Measurements from ENCODE around the gene RNGTT.

The RNGTT gene

DNA sequence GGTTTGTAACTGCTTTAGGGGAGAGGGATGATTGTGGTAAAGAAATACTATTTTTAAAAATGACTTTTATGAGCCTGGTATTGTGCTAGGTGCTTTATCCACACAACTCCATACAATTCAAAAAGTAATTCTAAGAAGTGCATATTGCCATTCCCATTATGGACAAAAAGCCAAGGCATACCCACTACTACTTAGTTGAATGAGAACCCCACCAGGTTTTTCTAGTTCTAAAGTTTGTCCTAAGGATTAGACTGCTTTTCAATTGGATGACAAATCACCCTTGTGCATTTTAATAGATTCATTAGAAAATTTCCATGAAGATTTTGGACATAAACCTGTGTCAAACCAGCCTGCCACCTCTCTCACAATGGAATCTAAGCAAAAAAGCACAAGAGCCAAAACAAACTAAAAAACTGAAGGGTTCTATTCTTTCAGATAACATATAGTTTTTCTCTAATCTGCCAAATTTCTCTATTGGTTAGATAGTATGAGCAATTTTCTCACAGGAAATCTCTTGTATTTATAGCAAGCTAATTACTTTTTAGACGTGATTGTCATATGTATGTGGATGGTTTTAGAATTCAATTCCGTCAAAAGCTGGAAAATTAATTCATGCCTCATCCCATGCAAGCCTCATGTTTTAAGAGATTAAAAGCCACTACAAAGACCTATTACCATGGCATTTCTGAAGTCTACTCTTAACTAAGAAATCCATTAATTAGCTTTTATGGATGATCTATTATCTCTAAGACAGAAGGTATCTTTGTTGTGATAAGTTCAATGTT, 325.5 kb downstream of the RNGTT start:
- ATAC-seq: no peak
- H3K27me3 Mint-ChIP-seq: no peaks in the 10 kb centered on the region
- no peaks in the 10 kb centered on the region for H3K9me3 Mint-ChIP-seq
- no peak overlapping the region for H3K27ac Mint-ChIP-seq
- no peak overlapping the region for H3K4me3 Mint-ChIP-seq
- no peaks in the 10 kb centered on the region for H3K36me3 Mint-ChIP-seq
- H3K4me1 Mint-ChIP-seq: peaks cover 19% of the 10 kb centered on the region

DNA sequence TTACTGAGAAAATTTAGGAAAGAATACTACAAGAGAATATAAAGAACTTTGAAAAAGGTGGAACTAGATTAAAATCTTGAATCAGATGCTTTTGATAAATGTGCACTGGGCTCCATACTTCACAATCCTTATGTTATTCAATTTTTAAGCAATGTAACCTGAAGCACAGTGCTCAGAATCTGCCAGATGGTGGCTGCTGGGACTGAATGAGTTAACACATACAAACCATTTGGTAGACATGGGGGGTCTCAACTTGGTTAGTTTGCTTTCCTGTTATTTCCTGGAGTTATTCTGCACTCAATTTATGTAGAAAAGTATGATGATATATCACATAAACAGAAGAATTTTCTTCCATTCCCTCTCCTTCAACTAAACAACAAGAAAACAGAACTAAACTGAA, 326.5 kb downstream of the RNGTT start:
- H3K4me1 Mint-ChIP-seq: peaks cover 21% of the 10 kb centered on the region
- H3K27ac Mint-ChIP-seq: no peak overlapping the region
- H3K9me3 Mint-ChIP-seq: no peaks in the 10 kb centered on the region
- no peaks in the 10 kb centered on the region for H3K27me3 Mint-ChIP-seq
- H3K36me3 Mint-ChIP-seq: peaks cover 6% of the 10 kb centered on the region
- no peak for ATAC-seq
- H3K4me3 Mint-ChIP-seq: no peak overlapping the region

- Mint-ChIP-seq H3K27ac (no peak overlapping the region), H3K36me3 (peaks cover 10% of the 10 kb centered on the region), H3K4me3 (no peak overlapping the region), H3K9me3 (no peaks in the 10 kb centered on the region), H3K4me1 (peaks cover 12% of the 10 kb centered on the region), H3K27me3 (no peaks in the 10 kb centered on the region)
- no peak for ATAC-seq
Measured at GRCh38 chr6:88633782-88634181, 329.6 kb downstream of the RNGTT start.

DNA sequence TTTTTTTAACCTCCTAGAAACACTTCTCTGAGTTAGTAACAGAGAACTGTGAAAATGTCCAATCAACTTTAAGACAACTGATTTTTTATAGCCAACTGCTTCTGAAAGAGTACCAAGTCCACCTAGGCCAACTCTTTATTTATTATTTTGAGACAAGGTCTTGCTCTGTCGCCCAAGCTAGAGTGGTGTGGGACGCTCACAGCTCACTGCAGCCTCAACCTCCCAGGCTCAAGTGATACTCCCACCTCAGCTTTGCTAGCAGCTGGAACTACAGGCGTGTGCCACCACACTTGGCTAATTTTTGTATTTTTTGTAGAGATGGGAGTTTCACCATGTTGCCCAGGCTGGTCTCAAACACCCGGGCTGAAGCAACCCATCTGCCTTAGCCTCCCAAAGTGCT, 331.6 kb downstream of the RNGTT start:
- no peak for ATAC-seq
- no peak overlapping the region for H3K4me3 Mint-ChIP-seq
- no peaks in the 10 kb centered on the region for H3K9me3 Mint-ChIP-seq
- H3K4me1 Mint-ChIP-seq: peaks cover 21% of the 10 kb centered on the region
- H3K27me3 Mint-ChIP-seq: no peaks in the 10 kb centered on the region
- peaks cover 12% of the 10 kb centered on the region for H3K36me3 Mint-ChIP-seq
- H3K27ac Mint-ChIP-seq: no peak overlapping the region

- no peak overlapping the region for H3K27ac Mint-ChIP-seq
- no peaks in the 10 kb centered on the region for H3K9me3 Mint-ChIP-seq
- H3K36me3 Mint-ChIP-seq: peaks cover 18% of the 10 kb centered on the region
- H3K4me3 Mint-ChIP-seq: no peak overlapping the region
- no peak for ATAC-seq
- peaks cover 21% of the 10 kb centered on the region for H3K4me1 Mint-ChIP-seq
- H3K27me3 Mint-ChIP-seq: no peaks in the 10 kb centered on the region
Measured at GRCh38 chr6:88629838-88630494, 333.5 kb downstream of the RNGTT start.

GRCh38 chr6:88626460-88626859, 337.0 kb downstream of the RNGTT start:
- Mint-ChIP-seq H3K9me3 (peaks cover 3% of the 10 kb centered on the region), H3K27me3 (no peaks in the 10 kb centered on the region), H3K4me3 (no peak overlapping the region), H3K4me1 (peaks cover 31% of the 10 kb centered on the region), H3K27ac (no peak overlapping the region), H3K36me3 (peaks cover 28% of the 10 kb centered on the region)
- ATAC-seq: no peak

- Mint-ChIP-seq H3K9me3 (peaks cover 3% of the 10 kb centered on the region), H3K27ac (peak overlapping the region; percentile 15), H3K27me3 (no peaks in the 10 kb centered on the region), H3K36me3 (peaks cover 29% of the 10 kb centered on the region), H3K4me3 (no peak overlapping the region), H3K4me1 (peaks cover 30% of the 10 kb centered on the region)
- ATAC-seq: no peak
Measured at GRCh38 chr6:88623531-88623930, 339.9 kb downstream of the RNGTT start.

DNA sequence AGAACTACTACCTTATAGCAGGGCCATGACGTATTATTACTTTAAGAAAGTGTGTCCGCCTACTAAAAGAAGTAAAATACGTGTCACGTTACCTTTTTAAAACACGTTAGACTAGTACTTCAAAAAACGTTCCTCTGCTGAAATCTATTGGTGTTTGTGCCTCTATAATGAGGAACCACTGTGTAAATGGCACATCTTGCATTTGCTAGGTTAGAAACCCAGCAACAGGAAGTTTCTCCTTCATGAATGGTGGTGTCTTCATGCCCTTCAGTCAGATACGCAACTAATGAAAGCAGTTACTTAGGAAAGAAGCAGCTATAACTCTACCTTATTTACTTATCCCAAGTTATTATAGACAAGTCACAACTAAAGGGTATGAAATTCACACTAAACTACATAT, 343.5 kb downstream of the RNGTT start:
- peaks cover 42% of the 10 kb centered on the region for H3K36me3 Mint-ChIP-seq
- H3K4me3 Mint-ChIP-seq: no peak overlapping the region
- no peak for ATAC-seq
- peaks cover 49% of the 10 kb centered on the region for H3K4me1 Mint-ChIP-seq
- peaks cover 3% of the 10 kb centered on the region for H3K9me3 Mint-ChIP-seq
- H3K27ac Mint-ChIP-seq: no peak overlapping the region
- H3K27me3 Mint-ChIP-seq: no peaks in the 10 kb centered on the region

- Mint-ChIP-seq H3K36me3 (peaks cover 48% of the 10 kb centered on the region), H3K4me3 (no peak overlapping the region), H3K27ac (peak overlapping the region; percentile 57), H3K27me3 (no peaks in the 10 kb centered on the region), H3K4me1 (peaks cover 38% of the 10 kb centered on the region), H3K9me3 (peaks cover 3% of the 10 kb centered on the region)
- ATAC-seq: peak; percentile 66
Measured at GRCh38 chr6:88616380-88616779, 347.0 kb downstream of the RNGTT start.

DNA sequence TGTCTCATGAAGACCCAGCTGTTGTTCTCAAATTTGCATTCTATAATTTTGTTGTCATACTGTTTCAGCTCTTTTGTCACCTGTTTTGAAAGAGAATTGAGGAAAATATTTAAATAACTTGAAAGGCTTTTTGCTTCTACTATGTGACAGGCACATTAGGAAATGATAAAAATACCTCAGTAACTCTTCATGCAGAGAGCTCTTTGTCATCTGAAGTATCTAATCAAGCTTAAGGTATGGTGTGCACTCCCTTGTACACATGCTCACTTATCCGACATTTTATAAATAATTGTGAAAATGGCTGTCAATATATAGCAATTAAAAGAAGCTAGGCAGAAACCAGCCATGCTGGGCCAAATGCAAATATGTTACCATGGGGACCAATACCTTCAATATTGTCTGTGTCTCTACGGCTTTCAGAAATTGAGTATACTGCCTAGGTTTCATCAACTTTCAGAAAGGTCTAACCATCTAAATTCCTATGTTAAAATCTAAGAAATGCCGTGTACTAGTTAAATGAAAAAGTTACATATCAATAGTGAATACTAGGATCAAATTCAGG, 349.0 kb downstream of the RNGTT start:
- H3K4me1 Mint-ChIP-seq: peaks cover 38% of the 10 kb centered on the region
- H3K27ac Mint-ChIP-seq: peak overlapping the region; percentile 57
- H3K36me3 Mint-ChIP-seq: peaks cover 64% of the 10 kb centered on the region
- ATAC-seq: no peak
- H3K9me3 Mint-ChIP-seq: peaks cover 3% of the 10 kb centered on the region
- no peaks in the 10 kb centered on the region for H3K27me3 Mint-ChIP-seq
- H3K4me3 Mint-ChIP-seq: no peak overlapping the region

DNA sequence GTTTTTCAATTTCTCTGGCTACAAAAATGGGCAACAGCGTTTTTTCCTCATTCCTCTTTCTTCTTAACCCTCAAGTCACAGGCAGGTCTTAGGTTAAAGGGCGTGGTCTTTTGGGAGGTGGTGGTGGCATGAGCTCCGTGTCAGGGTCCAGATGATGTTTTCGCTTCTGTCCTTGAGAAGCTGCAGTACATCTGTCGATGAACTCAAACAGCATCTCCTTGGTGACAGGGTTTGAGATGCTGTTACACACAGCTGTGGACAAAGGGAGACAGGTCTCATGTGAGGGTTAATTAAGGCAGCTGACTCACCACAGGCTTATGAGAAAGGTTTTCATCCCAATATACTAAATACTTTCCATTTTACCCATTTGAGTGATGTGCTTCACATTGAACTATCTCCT, 350.8 kb downstream of the RNGTT start:
- peaks cover 3% of the 10 kb centered on the region for H3K9me3 Mint-ChIP-seq
- peaks cover 33% of the 10 kb centered on the region for H3K4me1 Mint-ChIP-seq
- peaks cover 62% of the 10 kb centered on the region for H3K36me3 Mint-ChIP-seq
- H3K4me3 Mint-ChIP-seq: peak overlapping the region; percentile 50
- ATAC-seq: no peak
- peak overlapping the region; percentile 51 for H3K27ac Mint-ChIP-seq
- no peaks in the 10 kb centered on the region for H3K27me3 Mint-ChIP-seq

- no peak for ATAC-seq
- H3K4me3 Mint-ChIP-seq: no peak overlapping the region
- H3K27ac Mint-ChIP-seq: no peak overlapping the region
- peaks cover 54% of the 10 kb centered on the region for H3K36me3 Mint-ChIP-seq
- H3K9me3 Mint-ChIP-seq: peaks cover 3% of the 10 kb centered on the region
- peaks cover 25% of the 10 kb centered on the region for H3K4me1 Mint-ChIP-seq
- no peaks in the 10 kb centered on the region for H3K27me3 Mint-ChIP-seq
Measured at GRCh38 chr6:88611721-88612120, 351.7 kb downstream of the RNGTT start.

- Mint-ChIP-seq H3K4me1 (peaks cover 8% of the 10 kb centered on the region), H3K4me3 (no peak overlapping the region), H3K9me3 (peaks cover 3% of the 10 kb centered on the region), H3K27me3 (no peaks in the 10 kb centered on the region), H3K36me3 (peaks cover 43% of the 10 kb centered on the region), H3K27ac (no peak overlapping the region)
- ATAC-seq: no peak
Measured at GRCh38 chr6:88609983-88610382, 353.4 kb downstream of the RNGTT start.

GRCh38 chr6:88605271-88605670, 358.1 kb downstream of the RNGTT start:
- Mint-ChIP-seq H3K4me1 (no peaks in the 10 kb centered on the region), H3K27me3 (no peaks in the 10 kb centered on the region), H3K27ac (no peak overlapping the region), H3K4me3 (no peak overlapping the region), H3K36me3 (peaks cover 10% of the 10 kb centered on the region), H3K9me3 (no peaks in the 10 kb centered on the region)
- no peak for ATAC-seq

GRCh38 chr6:88599571-88599970, 363.8 kb downstream of the RNGTT start:
- Mint-ChIP-seq H3K9me3 (peaks cover 2% of the 10 kb centered on the region), H3K27ac (no peak overlapping the region), H3K27me3 (no peaks in the 10 kb centered on the region), H3K4me3 (no peak overlapping the region), H3K4me1 (peaks cover 5% of the 10 kb centered on the region), H3K36me3 (no peaks in the 10 kb centered on the region)
- ATAC-seq: peak; percentile 61

GRCh38 chr6:88596801-88597200, 366.6 kb downstream of the RNGTT start:
- no peak for ATAC-seq
- Mint-ChIP-seq H3K4me1 (peaks cover 5% of the 10 kb centered on the region), H3K4me3 (no peak overlapping the region), H3K9me3 (peaks cover 11% of the 10 kb centered on the region), H3K27ac (no peak overlapping the region), H3K27me3 (no peaks in the 10 kb centered on the region), H3K36me3 (no peaks in the 10 kb centered on the region)

All from stimulated activated memory B cell treated with anti-CD40 and anti-IgM and Interleukin-4, amounts not matched to agents 10 μg/mL and 1 μg/mL and 100 μg/mL, for 72 hours (primary cell).